GM08714 (cell line): ENCODE data around the gene SERF1A.
"Not testable (repeated sequence)": the region's sequence is repeated elsewhere in the genome, so short reads cannot be mapped to it uniquely, and the experiment has no call there.

Source experiments
- H3K4me3 ChIP-seq: fragments of 200-500 bp; sonication (Bioruptor generic); 2 replicates; pipeline ENCODE4 v1.5.1; 2014; ENCODE audit warnings: mild to moderate bottlenecking, low read length, inconsistent platforms

The SERF1A gene

DNA sequence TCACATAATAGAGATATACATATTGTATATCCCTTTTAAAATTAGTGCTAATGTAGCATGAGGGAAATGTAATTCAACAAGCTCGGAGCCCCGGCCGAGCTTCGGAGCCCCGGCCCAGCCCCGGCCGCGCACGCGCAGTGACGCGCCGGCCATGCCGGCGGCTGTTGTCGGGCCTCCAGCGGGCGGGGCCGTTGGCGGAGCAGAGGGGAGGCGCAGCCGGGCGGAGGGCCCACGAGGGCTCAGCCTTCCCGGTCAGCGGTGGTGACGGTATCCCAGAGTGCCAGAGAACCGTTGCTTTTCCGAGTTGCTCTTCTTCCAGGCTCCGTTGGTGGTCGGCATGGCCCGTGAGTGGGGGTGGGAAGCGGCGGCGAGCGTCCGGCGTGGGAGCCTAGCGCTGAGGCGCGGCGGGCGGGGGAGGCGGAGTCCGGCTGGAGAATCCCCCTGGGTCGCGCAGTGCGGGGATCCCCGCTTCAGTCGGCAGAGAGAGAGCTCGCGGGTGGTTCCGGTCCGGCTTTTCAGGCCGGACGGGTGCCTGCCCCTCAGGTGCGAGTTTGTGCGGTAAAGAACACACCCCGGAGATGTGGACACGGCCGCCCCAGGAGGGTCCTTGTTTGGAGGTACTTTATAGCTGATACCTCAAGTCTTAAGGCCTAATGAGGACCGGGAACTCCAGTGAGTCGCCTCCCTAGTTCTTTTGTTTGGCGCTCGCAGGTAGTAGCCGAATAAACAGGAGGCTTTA, at the start of gene SERF1A:
SERF1A (plus strand) TSS at position 137 of the 739 bp plus-strand sequence; CDS start at position 338, 201 bp downstream.
- H3K4me3 ChIP-seq = not testable (repeated sequence)

DNA sequence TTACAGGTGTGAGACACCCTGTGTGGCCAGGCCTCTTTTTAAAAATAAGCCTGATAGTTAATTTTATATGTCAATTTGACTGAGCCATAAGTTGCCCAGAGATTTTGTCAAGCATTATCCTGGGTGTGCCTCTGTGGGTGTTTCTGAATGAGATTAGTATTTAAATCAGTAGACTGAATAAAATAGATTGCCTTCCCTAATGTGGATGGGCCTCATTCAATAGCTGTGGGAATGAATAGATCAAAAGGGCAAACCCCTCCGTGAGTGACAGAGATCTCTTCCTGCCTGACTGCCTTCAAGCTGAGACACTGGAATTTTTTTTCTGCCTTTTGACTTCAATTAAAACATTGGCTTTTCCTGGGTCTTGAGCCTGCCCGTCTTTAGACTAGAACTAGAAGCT, 33.7 kb upstream of the SERF1A start:
- not testable (repeated sequence) for H3K4me3 ChIP-seq

DNA sequence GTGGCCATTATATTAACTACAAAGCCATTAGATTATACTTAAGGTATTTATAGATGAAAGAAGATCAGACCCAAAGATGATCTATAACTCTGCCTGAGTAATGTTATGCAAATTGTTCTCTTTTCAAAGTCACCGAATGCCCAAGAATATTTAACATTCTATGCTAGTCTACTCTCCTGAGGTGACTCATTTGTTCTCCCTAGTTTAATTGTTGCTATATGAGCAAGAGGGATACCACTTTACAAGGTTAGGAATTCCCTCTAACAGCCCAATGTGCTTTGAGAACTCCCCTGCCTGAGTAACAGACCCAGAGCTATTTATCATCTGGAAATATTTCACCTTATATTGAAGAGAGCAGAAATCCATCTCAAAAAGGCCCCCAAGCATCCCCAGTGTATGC, 29.8 kb upstream of the SERF1A start:
- H3K4me3 ChIP-seq = not testable (repeated sequence)

DNA sequence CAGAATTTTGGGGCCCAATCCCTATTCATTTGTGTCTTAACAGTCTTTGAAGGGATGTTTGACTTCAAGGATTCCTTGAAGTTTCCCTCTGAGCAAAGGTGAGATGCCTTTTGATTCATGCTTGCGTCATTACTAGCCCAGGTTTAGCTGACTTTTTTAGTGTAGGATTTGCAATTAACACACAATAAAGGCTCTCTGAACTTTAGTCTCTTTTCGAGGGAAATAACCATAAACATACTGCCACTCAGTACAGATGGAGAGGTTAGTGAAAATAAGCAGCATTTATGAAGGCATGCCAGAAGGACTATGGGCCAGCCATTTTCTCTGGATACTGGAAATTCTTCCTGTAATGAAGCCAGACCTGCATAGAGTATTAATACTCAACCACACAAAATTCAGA, 4.4 kb upstream of the SERF1A start:
- H3K4me3 ChIP-seq = not testable (repeated sequence)

DNA sequence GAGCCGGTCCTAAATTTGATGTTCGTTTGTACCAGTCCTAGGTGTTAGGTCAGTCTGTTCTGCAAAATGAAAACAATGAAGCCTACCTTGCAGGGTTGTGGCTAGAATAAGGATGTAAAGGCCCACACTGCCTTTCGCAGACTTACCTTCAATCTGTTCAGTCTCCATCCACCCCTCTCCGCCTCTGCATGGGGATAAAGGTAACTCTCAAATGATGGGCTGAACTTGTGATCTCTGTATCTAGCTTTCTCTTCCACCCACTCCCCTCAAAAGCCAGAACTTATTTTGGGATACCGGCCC, 753 bp downstream of the SERF1A start:
- not testable (repeated sequence) for H3K4me3 ChIP-seq

DNA sequence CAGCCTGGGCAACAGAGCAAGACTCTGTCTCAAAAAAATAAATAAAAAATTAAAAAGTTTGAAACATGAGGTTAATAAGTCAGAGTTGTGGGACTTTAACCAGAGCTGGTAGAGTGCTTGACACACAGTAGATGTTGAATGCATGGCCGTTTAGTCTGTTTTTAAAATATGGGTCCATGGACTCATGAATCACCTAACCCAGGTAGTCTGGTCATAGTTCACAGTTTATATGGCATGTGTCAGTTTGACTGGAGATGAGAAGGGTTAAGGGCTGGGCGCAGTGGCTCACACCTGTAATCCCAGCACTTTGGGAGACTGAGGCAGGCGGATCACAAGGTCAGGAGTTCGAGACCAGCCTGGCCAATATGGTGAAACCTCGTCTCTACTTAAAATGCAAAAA, 6.2 kb downstream of the SERF1A start:
- H3K4me3 ChIP-seq = not testable (repeated sequence)

DNA sequence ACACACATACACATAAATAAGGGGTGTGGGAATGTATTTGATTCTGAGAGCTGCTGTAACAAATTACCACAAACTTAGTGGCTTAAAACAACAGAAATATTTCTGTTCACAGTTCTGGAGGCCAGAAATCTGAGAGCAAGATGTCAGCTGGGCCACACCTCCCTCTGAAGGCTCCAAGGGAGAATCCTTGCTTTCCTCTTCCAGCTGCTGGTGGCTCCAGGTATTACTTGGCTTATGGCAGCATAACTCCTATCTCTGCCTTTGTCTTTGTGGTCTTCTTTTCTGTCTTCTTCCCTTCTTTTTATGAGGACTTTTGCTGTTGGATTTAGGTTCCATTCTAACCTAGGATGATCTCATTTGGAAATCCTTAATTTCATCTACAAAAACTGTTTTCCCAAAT, 16.4 kb downstream of the SERF1A start:
- not testable (repeated sequence) for H3K4me3 ChIP-seq

DNA sequence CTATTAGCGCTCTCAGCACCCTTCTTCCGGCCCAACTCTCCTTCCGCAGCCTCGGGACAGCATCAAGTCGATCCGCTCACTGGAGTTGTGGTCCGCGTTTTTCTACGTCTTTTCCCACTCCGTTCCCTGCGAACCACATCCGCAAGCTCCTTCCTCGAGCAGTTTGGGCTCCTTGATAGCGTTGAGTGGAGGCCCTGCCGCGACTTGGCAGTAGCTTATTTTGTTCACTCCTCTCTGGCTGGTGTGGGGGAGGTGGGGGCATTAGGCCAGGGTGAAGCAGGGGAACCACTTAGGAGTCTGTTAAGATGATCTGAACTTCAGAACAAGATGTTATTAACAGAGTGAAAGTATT, 24.7 kb downstream of the SERF1A start:
- not testable (repeated sequence) for H3K4me3 ChIP-seq

DNA sequence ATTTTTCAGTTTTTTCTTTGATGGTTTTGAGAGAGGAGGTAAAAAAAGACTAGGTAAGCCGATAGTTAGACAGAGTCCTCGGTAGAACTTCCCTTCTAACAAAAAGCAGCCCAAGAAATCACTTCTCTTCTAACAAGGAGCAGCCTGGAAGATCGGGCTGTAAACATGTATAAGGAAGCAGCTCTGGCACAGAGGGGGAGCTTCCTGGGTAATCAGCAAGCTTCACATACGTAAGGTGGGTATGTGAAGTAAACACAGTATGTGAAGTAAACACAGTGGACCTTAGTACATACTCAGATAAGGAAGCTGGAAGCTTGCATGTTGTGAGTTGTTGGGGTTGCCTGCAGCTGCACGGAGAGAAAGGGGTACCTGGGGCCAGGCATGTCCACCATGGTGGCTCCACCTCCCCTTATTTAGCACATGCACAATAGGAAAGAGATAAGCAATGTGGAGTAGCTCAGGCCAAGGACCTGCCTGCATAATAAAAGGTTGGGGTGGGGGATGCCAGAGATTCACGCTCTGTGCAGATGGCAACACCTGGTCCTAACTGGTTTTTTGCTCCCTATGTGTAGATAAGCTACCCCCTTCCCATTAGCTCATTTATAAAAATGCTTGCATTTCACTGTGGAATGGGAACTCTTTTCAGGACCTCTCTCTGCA, 31.4 kb downstream of the SERF1A start:
- H3K4me3 ChIP-seq = not testable (repeated sequence)

DNA sequence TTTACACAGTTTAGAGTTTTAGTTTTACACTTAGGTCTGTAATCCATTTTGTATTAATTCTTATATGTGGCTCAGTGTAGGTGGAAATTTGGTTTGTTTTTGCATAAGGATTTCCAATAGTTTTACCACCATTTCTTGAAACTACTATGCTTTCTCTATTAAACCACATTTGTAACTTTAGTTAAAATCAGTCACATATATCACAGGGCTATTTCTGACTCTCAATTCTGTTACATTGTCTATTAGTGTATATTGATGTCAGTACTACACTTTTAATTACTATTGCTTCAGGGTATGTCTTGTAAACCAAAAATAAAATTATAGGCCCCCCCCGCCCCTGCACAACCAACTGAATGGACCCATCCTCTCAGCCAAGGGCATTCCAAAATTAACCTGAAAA, 32.1 kb downstream of the SERF1A start:
- not testable (repeated sequence) for H3K4me3 ChIP-seq

DNA sequence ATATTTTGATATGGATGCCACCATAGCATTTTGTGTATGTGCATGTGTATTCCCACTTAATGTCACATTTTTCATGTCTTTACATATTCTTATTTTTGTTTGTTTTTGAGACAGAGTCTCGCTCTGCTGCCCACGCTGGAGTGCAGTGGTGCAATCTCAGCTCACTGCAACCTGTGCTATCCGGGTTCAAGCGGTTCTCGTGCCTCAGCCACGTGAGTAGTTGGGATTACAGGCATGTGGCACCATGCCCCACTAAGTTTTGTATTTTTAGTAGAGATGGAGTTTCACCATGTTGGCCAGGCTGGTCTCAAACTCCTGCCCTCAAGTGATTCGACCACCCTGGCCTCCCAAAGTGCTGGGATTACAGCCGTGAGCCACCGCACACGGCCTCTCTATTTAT, 52.6 kb downstream of the SERF1A start:
- not testable (repeated sequence) for H3K4me3 ChIP-seq
